HG02588 (cell line): Measurements from ENCODE around the gene IL33.
A peak's percentile ranks its signal among the peaks of the same experiment; 100 is the strongest.

Source experiments
- ATAC-seq: cut with Tn5 transposase; IDR thresholded peaks from one replicate; pipeline ENCODE4 v1.9.1; 2021; ENCODE audit warnings: mild to moderate bottlenecking, moderate library complexity; ENCODE audit not compliant: unreplicated experiment

IL33 gene

GRCh38 chr9:6216002-6216401 lies 395 bp downstream of the IL33 start:
- ATAC-seq = no peak

GRCh38 chr9:6216951-6217350 lies 1.3 kb downstream of the IL33 start:
- ATAC-seq = no peak

- ATAC-seq = no peak
Observed at GRCh38 chr9:6218099-6218502, 2.5 kb downstream of the IL33 start.

- no peak for ATAC-seq
Observed at GRCh38 chr9:6219040-6219439, 3.4 kb downstream of the IL33 start.

GRCh38 chr9:6219981-6220380 lies 4.4 kb downstream of the IL33 start:
- ATAC-seq = no peak

- ATAC-seq = no peak
Observed at GRCh38 chr9:6224393-6225154, 9.0 kb downstream of the IL33 start.

GRCh38 chr9:6226696-6227095 lies 11.1 kb downstream of the IL33 start:
- no peak for ATAC-seq

- no peak for ATAC-seq
Observed at GRCh38 chr9:6229186-6229585, 13.6 kb downstream of the IL33 start.

- ATAC-seq = no peak
Observed at GRCh38 chr9:6229619-6230018, 14.0 kb downstream of the IL33 start.

GRCh38 chr9:6230037-6230780 lies 14.6 kb downstream of the IL33 start:
- ATAC-seq = no peak

GRCh38 chr9:6232336-6232945 lies 16.8 kb downstream of the IL33 start:
- no peak for ATAC-seq

- no peak for ATAC-seq
Observed at GRCh38 chr9:6234014-6234413, 18.4 kb downstream of the IL33 start.

GRCh38 chr9:6237267-6237666 lies 21.7 kb downstream of the IL33 start:
- ATAC-seq = no peak

- ATAC-seq = no peak
Observed at GRCh38 chr9:6239048-6239461, 23.4 kb downstream of the IL33 start.

- no peak for ATAC-seq
Observed at GRCh38 chr9:6239694-6240093, 24.1 kb downstream of the IL33 start.

- peak; percentile 93 for ATAC-seq
Observed at GRCh38 chr9:6243746-6244145, 28.1 kb downstream of the IL33 start.

GRCh38 chr9:6247266-6247665 lies 31.7 kb downstream of the IL33 start:
- no peak for ATAC-seq

- no peak for ATAC-seq
Observed at GRCh38 chr9:6268826-6269397, 53.3 kb downstream of the IL33 start.

- no peak for ATAC-seq
Observed at GRCh38 chr9:6270896-6271295, 55.3 kb downstream of the IL33 start.

- no peak for ATAC-seq
Observed at GRCh38 chr9:6271508-6272228, 56.1 kb downstream of the IL33 start.

- no peak for ATAC-seq
Observed at GRCh38 chr9:6272229-6272598, 56.6 kb downstream of the IL33 start.
